ENCODE data around the gene RDH8.

Gene RDH8

GRCh38 chr19:10036601-10037071 lies 23.4 kb downstream of the RDH8 start:
- H3K27me3 ChIP-seq (ENCODE audit: insufficient read depth, low read length), result peaks cover 1% of the 10 kb centered on the region; the same call in 1 of the 2 replicates
- no peak overlapping the region for H2AFZ ChIP-seq (ENCODE audit: low read length)
- H3K4me2 ChIP-seq (ENCODE audit: low read length), result no peak overlapping the region

GRCh38 chr19:10037367-10037766 lies 24.1 kb downstream of the RDH8 start:
- Histone ChIP-seq H3K4me2 (ENCODE audit: low read length) (no peak overlapping the region), H3K9me2 (ENCODE audit: low read depth, low read length) (no peaks in the 10 kb centered on the region), H3K79me2 (ENCODE audit: insufficient read depth, low read length) (no peaks in the 10 kb centered on the region), H3F3A (ENCODE audit: insufficient read depth, low read length) (no peaks in the 10 kb centered on the region), H3K4me1 (ENCODE audit: insufficient read depth, low read length, severe bottlenecking) (no peaks in the 10 kb centered on the region), H3K9me3 (ENCODE audit: low read length) (no peaks in the 10 kb centered on the region), H3K9ac (ENCODE audit: low read length) (no peak overlapping the region), H4K20me1 (ENCODE audit: insufficient read depth, low read length) (no peaks in the 10 kb centered on the region), H3K27ac (ENCODE audit: low read depth, low read length, poor library complexity, severe bottlenecking) (no peak overlapping the region), H3K36me3 (ENCODE audit: insufficient read depth, low read length) (no peaks in the 10 kb centered on the region), H2AFZ (ENCODE audit: low read length) (no peak overlapping the region), H3K27me3 (ENCODE audit: insufficient read depth, low read length) (peaks cover 3% of the 10 kb centered on the region; the same call in 1 of the 2 replicates), H3K4me3 (ENCODE audit: low read depth, low read length, poor library complexity, severe bottlenecking) (no peak overlapping the region)
- TF ChIP-seq CTCF (IDR thresholded peaks at IDR 0.05; ENCODE audit: low read length) (no peak), EZH2 (IDR thresholded peaks at IDR 0.05; ENCODE audit: borderline replicate concordance, low read length) (no peak)

More at GRCh38 chr19:10036601-10037071, 23.4 kb downstream of the RDH8 start:
- H3K9me3 ChIP-seq (ENCODE audit: low read length), result no peaks in the 10 kb centered on the region
- H3K36me3 ChIP-seq (ENCODE audit: insufficient read depth, low read length), result no peaks in the 10 kb centered on the region
- no peak overlapping the region for H3K9ac ChIP-seq (ENCODE audit: low read length)
- no peaks in the 10 kb centered on the region for H3K79me2 ChIP-seq (ENCODE audit: insufficient read depth, low read length)
- H3K9me2 ChIP-seq (ENCODE audit: low read depth, low read length), result no peaks in the 10 kb centered on the region
- no peak overlapping the region for H3K27ac ChIP-seq (ENCODE audit: low read depth, low read length, poor library complexity, severe bottlenecking)
- no peak for TF ChIP-seq CTCF (IDR thresholded peaks at IDR 0.05; ENCODE audit: low read length)
- TF ChIP-seq EZH2 (IDR thresholded peaks at IDR 0.05; ENCODE audit: borderline replicate concordance, low read length), result no peak
- no peak overlapping the region for H3K4me3 ChIP-seq (ENCODE audit: low read depth, low read length, poor library complexity, severe bottlenecking)
- no peaks in the 10 kb centered on the region for H4K20me1 ChIP-seq (ENCODE audit: insufficient read depth, low read length)
- H3F3A ChIP-seq (ENCODE audit: insufficient read depth, low read length), result no peaks in the 10 kb centered on the region
- H3K4me1 ChIP-seq (ENCODE audit: insufficient read depth, low read length, severe bottlenecking), result no peaks in the 10 kb centered on the region

- no peaks in the 10 kb centered on the region for H3K9me3 ChIP-seq (ENCODE audit: low read length)
- H3K9me2 ChIP-seq (ENCODE audit: low read depth, low read length), result no peaks in the 10 kb centered on the region
- H2AFZ ChIP-seq (ENCODE audit: low read length), result no peak overlapping the region
- no peaks in the 10 kb centered on the region for H4K20me1 ChIP-seq (ENCODE audit: insufficient read depth, low read length)
- H3K4me3 ChIP-seq (ENCODE audit: low read depth, low read length, poor library complexity, severe bottlenecking), result no peak overlapping the region
- H3K79me2 ChIP-seq (ENCODE audit: insufficient read depth, low read length), result no peaks in the 10 kb centered on the region
- no peaks in the 10 kb centered on the region for H3K4me1 ChIP-seq (ENCODE audit: insufficient read depth, low read length, severe bottlenecking)
- H3F3A ChIP-seq (ENCODE audit: insufficient read depth, low read length), result no peaks in the 10 kb centered on the region
- H3K4me2 ChIP-seq (ENCODE audit: low read length), result no peak overlapping the region
- no peak for TF ChIP-seq EZH2 (IDR thresholded peaks at IDR 0.05; ENCODE audit: borderline replicate concordance, low read length)
- TF ChIP-seq CTCF (IDR thresholded peaks at IDR 0.05; ENCODE audit: low read length), result no peak
- peaks cover 3% of the 10 kb centered on the region; the same call in 1 of the 2 replicates for H3K27me3 ChIP-seq (ENCODE audit: insufficient read depth, low read length)
- H3K36me3 ChIP-seq (ENCODE audit: insufficient read depth, low read length), result no peaks in the 10 kb centered on the region
- H3K9ac ChIP-seq (ENCODE audit: low read length), result no peak overlapping the region
- H3K27ac ChIP-seq (ENCODE audit: low read depth, low read length, poor library complexity, severe bottlenecking), result no peak overlapping the region
These were observed 24.5 kb downstream of the RDH8 start for GRCh38 chr19:10037809-10038208.
